Prostate gland (tissue), 2 donors: ENCODE results near the gene S100A2. TPM values are rescaled to one million over a fixed set of nuclear protein-coding genes. Genes with fewer than 3 reads are reported as not detected.

ENCODE experiments used
- DNase-seq: peaks from one replicate; pipeline ENCODE4 v3.0.0-alpha.2; 2019; ENCODE audit warnings: low spot score
- H3K27ac ChIP-seq, 2 donors: fragments of 200-600 bp; sonication (generic); 2 replicates each; pipeline ENCODE4 v1.5.1; 2017 to 2019
- H3K27me3 ChIP-seq: fragments of 200-600 bp; sonication (generic); replicated peaks from 2 replicates; pipeline ENCODE4 v1.5.1; 2019; ENCODE audit not compliant: insufficient read depth
- H3K36me3 ChIP-seq, 2 donors: fragments of 200-600 bp; sonication (generic); 1 replicate in 1 of 2; 2 replicates in 1 of 2; pipeline versions ENCODE4 v1.5.1 to v1.8.1; 2017 to 2019
- H3K4me1 ChIP-seq: fragments of 200-600 bp; sonication (generic); replicated peaks from 2 replicates; pipeline ENCODE4 v1.5.1; 2019
- H3K4me3 ChIP-seq, 2 donors: fragments of 200-600 bp; sonication (generic); 2 replicates each; pipeline ENCODE4 v1.5.1; 2017 to 2019
- H3K9me3 ChIP-seq: fragments of 200-600 bp; sonication (generic); 2 replicates; pipeline ENCODE4 v1.5.1; 2017
- POLR2A ChIP-seq: fragments of 450-650 bp; IDR thresholded peaks from one replicate; pipeline ENCODE4 v1.6.1; 2016; ENCODE audit warnings: antibody characterized with exemption, mild to moderate bottlenecking
- POLR2AphosphoS5 ChIP-seq: sonication (generic); formaldehyde crosslinking; IDR thresholded peaks from one replicate; pipeline ENCODE4 v1.6.1; 2017; ENCODE audit warnings: antibody characterized with exemption
- WGBS: methylation state at CpG from one replicate; pipeline ENCODE4 v1.1.5; 2018; 5-methylcytosine and 5-hydroxymethylcytosine counted together
- intact Hi-C: fragments of 100-400 bp; cut with DNase I; formaldehyde crosslinking; loops from one replicate; pipeline ENCODE4 v1.14.2; 2022
- total RNA-seq, 2 donors: library from RNA; depleted of rRNA; stranded (reverse); fragments of >200 nt; gene quantifications; one replicate each; pipeline ENCODE4 v1.1.0, GENCODE V29; 2016
- TF ChIP-seq, protein P1 (sequence below), 4 experiments: fragments of 200-600 bp in 2 of 4; fragments of 450-650 bp in 2 of 4; sonication (generic) in 2 of 4; IDR thresholded peaks; 1 replicate in 3 of 4; 2 replicates in 1 of 4; pipeline ENCODE4 v1.5.1; 2016 to 2019; ENCODE audit warnings: antibody characterized with exemption in 4 of 4, mild to moderate bottlenecking in 2 of 4, moderate library complexity in 2 of 4

The S100A2 gene
- total RNA-seq, 2 donors from 2014 or later = 14.1 to 22.6 TPM

DNA sequence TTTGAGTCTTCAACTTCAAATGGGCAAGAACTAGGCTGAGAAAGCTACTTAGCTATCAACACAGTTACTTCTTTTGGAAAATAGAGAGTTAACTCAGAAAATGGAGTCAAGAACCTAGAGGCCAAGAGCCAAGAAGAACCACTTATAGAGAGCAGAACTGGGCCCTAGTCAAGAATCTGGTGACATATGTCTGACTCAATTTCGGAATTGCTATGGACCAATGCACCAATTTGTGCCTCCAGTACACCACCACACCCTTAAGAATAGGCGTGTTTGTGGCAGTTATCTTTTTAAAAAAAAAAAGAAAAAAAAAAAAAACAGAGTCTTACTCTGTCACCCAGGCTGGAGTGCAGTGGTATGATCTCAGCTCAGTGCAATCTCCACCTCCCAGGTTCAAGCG is 7.8 kb downstream of the S100A2 start:
- Histone ChIP-seq H3K4me1 (no peaks in the 10 kb centered on the region), H3K9me3 (no peaks in the 10 kb centered on the region), H3K27me3 (no peaks in the 10 kb centered on the region), H3K4me3 (no peak overlapping the region), H3K36me3 (no peaks in the 10 kb centered on the region), H3K27ac (no peak overlapping the region)
- DNase-seq = no peak
- WGBS = 96% methylated on average over 3 of the region's 3 CpGs
- no peak for TF ChIP-seq POLR2A
- no peak for TF ChIP-seq POLR2AphosphoS5
- TF ChIP-seq, protein P1, sequence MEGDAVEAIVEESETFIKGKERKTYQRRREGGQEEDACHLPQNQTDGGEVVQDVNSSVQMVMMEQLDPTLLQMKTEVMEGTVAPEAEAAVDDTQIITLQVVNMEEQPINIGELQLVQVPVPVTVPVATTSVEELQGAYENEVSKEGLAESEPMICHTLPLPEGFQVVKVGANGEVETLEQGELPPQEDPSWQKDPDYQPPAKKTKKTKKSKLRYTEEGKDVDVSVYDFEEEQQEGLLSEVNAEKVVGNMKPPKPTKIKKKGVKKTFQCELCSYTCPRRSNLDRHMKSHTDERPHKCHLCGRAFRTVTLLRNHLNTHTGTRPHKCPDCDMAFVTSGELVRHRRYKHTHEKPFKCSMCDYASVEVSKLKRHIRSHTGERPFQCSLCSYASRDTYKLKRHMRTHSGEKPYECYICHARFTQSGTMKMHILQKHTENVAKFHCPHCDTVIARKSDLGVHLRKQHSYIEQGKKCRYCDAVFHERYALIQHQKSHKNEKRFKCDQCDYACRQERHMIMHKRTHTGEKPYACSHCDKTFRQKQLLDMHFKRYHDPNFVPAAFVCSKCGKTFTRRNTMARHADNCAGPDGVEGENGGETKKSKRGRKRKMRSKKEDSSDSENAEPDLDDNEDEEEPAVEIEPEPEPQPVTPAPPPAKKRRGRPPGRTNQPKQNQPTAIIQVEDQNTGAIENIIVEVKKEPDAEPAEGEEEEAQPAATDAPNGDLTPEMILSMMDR (IDR thresholded peaks at IDR 0.05) = no peak
- intact Hi-C loops = no loop called here

DNA sequence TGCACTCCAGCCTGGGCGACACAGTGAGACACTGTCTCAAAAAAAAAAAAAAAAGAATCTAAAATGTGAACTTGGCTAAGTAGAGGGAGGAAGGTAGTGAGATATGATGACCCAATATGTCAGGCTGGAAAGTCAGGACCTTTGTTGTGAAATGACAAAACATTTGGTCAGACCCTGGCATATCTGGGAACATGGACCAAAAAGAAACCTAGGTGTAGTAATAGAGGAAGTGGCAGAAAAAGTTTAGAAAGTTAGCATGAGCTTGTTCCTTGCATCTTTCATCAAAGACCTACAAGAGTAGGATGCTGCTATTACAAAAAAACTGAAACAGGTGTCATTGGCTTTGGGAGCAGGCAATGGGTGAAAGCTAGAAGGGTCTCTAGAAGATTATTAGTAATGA is 9.3 kb downstream of the S100A2 start:
- TF ChIP-seq, protein P1 (IDR thresholded peaks at IDR 0.05) = no peak
- no peak for TF ChIP-seq POLR2A
- TF ChIP-seq POLR2AphosphoS5 = no peak

DNA sequence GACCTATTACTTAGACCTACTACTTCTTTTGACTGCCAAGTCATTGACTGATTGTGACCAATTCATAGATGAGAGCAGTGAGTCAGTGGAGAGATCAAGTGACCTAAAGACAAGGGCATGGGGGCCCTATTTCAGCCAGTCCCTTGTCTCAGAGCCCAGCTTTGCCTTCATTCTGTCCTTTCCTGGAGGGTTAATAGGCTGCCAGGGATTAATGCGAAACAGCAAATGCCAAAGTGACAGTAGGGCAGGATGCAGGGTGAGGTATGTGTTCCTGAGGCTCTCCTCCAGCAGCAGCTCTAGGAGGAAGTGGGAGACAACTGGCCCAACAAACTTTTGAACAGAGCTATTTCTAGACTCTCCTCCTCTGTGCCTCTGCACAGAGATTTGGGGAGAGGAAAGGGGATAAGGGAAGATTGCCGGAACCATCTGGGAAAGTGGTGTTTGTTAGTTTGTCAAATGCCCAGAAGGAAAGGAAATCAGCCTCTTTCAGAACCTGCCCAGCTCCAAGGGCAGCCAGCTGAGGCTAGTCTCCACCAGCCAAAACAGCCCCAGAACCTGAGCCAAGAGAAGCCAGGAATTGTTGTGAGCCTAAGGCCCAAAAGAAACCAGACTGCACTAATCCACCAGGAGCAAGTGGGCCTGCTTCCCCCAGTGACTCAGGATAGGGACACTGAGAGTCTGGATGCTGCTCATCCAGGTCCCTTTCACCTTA is 11.7 kb downstream of the S100A2 start:
- Histone ChIP-seq H3K36me3 (no peaks in the 10 kb centered on the region), H3K27me3 (no peaks in the 10 kb centered on the region), H3K4me3 (no peak overlapping the region), H3K27ac (peak overlapping the region; percentile 26 to 30), H3K4me1 (no peaks in the 10 kb centered on the region), H3K9me3 (no peaks in the 10 kb centered on the region)
- DNase-seq = no peak
- intact Hi-C loops = no loop called here
- TF ChIP-seq POLR2AphosphoS5 (no peak), POLR2A (no peak)
- TF ChIP-seq, protein P1 (IDR thresholded peaks at IDR 0.05) = no peak
- 34% methylated on average over 2 of the region's 2 CpGs for WGBS

More for the DNA sequence above, 9.3 kb downstream of the S100A2 start:
- DNase-seq = no peak
- Histone ChIP-seq H3K27me3 (no peaks in the 10 kb centered on the region), H3K9me3 (no peaks in the 10 kb centered on the region), H3K4me3 (no peak overlapping the region), H3K4me1 (no peaks in the 10 kb centered on the region), H3K27ac (no peak overlapping the region), H3K36me3 (no peaks in the 10 kb centered on the region)
- WGBS = 100% methylated on average over 1 of the region's 1 CpG
- intact Hi-C loops = no loop called here

DNA sequence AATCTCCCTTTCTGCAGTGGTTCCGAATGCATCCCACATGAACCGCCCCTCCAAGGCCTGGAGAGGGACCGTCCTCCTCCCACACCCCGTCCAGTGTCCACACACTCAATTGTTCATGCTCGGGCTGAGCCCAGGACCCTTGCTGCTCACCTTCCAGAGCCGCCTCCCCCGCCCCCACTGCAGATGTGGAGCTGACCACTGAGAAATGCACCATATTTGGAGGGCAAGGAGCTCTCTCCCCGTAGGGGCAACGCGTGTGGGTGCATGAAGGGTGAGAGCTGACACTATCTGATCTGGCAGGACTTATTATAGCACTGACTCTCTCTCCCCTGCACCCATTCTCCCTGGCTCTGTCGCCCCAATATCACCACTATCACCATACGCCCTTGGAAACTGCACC is 12.5 kb downstream of the S100A2 start:
- Histone ChIP-seq H3K36me3 (no peaks in the 10 kb centered on the region), H3K27ac (no peak overlapping the region), H3K9me3 (no peaks in the 10 kb centered on the region), H3K4me3 (no peak overlapping the region), H3K4me1 (no peaks in the 10 kb centered on the region), H3K27me3 (no peaks in the 10 kb centered on the region)
- intact Hi-C loops = no loop called here
- WGBS = 79% methylated on average over 12 of the region's 12 CpGs
- TF ChIP-seq POLR2AphosphoS5 = no peak
- no peak for TF ChIP-seq POLR2A
- TF ChIP-seq, protein P1 (IDR thresholded peaks at IDR 0.05) = no peak
- DNase-seq = no peak

DNA sequence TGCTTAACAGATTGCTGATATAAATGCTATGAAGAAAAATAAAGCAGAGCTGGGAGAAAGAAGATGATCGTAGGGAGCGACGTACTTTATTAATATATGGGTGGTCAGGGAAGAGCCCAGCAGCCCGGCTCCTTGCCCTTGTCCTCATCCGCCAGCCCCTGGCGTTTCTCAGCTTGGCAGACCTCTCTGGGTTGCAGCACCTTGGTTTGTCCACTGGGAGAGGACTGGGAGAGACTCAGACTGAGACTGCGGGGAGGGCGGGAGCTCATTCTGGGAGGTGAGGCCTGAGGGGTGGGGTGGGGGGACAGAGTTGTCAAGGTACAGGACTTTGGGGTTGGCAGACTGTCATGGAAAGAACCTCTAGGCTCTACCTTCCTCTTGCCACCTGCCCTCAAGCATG is 13.3 kb downstream of the S100A2 start:
- no peaks in the 10 kb centered on the region for H3K36me3 ChIP-seq
- TF ChIP-seq POLR2AphosphoS5 (no peak), POLR2A (no peak)
- TF ChIP-seq, protein P1 (IDR thresholded peaks at IDR 0.05) = no peak
- 92% methylated on average over 8 of the region's 8 CpGs for WGBS
- H3K4me3 ChIP-seq = no peak overlapping the region
- no peaks in the 10 kb centered on the region for H3K9me3 ChIP-seq
- no peaks in the 10 kb centered on the region for H3K27me3 ChIP-seq
- H3K4me1 ChIP-seq = no peaks in the 10 kb centered on the region
- DNase-seq = no peak
- intact Hi-C loops = no loop called here
- no peak overlapping the region for H3K27ac ChIP-seq
